HL-60 (cell line): ENCODE data around the gene ITGAE.

Source experiments
- DNase-seq, 2 experiments: peaks; one replicate each; pipeline ENCODE4 v3.0.0-alpha.2; 2010 to 2020; ENCODE audit warnings: low read depth in 1 of 2, low spot score in 1 of 2
- H3K27ac ChIP-seq: fragments of 250-450 bp; sonication (Bioruptor Pico); replicated peaks from 2 replicates; pipeline ENCODE4 v1.5.1; 2020; ENCODE audit warnings: mild to moderate bottlenecking, moderate library complexity
- H3K27me3 ChIP-seq: fragments of 250-450 bp; sonication (Bioruptor Pico); 2 replicates; pipeline ENCODE4 v1.5.1; 2021; ENCODE audit warnings: mild to moderate bottlenecking, moderate library complexity; ENCODE audit not compliant: insufficient read depth, poor library complexity, severe bottlenecking
- H3K4me3 ChIP-seq: replicated peaks from 2 replicates; pipeline ENCODE4 v1.5.1; 2011; ENCODE audit warnings: mild to moderate bottlenecking, control low read depth, low read length; ENCODE audit not compliant: insufficient read depth
- CTCF ChIP-seq: IDR thresholded peaks from one replicate; pipeline ENCODE4 v1.5.1; 2011; ENCODE audit warnings: low read length, control low read depth, inconsistent platforms; ENCODE audit not compliant: insufficient read depth
- GABPA ChIP-seq: IDR thresholded peaks from 2 replicates; pipeline ENCODE4 v1.6.1; 2012; ENCODE audit warnings: low read depth
- POLR2AphosphoS5 ChIP-seq: IDR thresholded peaks from 2 replicates; pipeline ENCODE4 v1.6.1; 2012; ENCODE audit warnings: low read depth
- SPI1 ChIP-seq: IDR thresholded peaks from 2 replicates; pipeline ENCODE4 v1.6.1; 2012; ENCODE audit warnings: low read depth, mild to moderate bottlenecking, borderline replicate concordance
- TF ChIP-seq, protein P1 (sequence below): IDR thresholded peaks from 2 replicates; pipeline ENCODE4 v1.6.1; 2012; ENCODE audit warnings: low read depth; ENCODE audit not compliant: insufficient replicate concordance

The ITGAE gene

DNA sequence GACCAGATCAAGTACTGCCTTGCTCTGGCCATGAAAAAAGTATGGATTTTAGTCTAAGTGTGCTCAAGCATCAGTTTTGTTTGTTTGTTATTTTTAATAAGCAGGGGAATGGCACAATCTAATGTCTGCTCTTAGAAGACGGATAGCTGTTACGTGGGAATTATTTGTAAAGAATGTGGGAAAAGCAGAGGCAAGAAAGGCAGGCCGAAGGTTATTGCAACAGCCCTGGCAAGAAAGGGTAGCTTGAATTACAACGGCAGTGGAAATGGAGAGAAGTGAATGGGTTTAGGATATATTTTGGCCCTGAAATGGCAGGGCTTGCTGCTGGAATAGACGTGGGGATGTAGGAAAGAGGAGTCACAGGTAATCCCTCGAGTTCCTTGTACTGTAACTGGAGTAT, 78.3 kb downstream of the ITGAE start:
- no peak for DNase-seq
- no peak overlapping the region for H3K27ac ChIP-seq
- no peaks in the 10 kb centered on the region for H3K27me3 ChIP-seq
- TF ChIP-seq, protein P1, sequence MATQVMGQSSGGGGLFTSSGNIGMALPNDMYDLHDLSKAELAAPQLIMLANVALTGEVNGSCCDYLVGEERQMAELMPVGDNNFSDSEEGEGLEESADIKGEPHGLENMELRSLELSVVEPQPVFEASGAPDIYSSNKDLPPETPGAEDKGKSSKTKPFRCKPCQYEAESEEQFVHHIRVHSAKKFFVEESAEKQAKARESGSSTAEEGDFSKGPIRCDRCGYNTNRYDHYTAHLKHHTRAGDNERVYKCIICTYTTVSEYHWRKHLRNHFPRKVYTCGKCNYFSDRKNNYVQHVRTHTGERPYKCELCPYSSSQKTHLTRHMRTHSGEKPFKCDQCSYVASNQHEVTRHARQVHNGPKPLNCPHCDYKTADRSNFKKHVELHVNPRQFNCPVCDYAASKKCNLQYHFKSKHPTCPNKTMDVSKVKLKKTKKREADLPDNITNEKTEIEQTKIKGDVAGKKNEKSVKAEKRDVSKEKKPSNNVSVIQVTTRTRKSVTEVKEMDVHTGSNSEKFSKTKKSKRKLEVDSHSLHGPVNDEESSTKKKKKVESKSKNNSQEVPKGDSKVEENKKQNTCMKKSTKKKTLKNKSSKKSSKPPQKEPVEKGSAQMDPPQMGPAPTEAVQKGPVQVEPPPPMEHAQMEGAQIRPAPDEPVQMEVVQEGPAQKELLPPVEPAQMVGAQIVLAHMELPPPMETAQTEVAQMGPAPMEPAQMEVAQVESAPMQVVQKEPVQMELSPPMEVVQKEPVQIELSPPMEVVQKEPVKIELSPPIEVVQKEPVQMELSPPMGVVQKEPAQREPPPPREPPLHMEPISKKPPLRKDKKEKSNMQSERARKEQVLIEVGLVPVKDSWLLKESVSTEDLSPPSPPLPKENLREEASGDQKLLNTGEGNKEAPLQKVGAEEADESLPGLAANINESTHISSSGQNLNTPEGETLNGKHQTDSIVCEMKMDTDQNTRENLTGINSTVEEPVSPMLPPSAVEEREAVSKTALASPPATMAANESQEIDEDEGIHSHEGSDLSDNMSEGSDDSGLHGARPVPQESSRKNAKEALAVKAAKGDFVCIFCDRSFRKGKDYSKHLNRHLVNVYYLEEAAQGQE, result no peak
- TF ChIP-seq GABPA (no peak), POLR2AphosphoS5 (no peak), SPI1 (no peak), CTCF (no peak)
- peak overlapping the region; percentile 78 for H3K4me3 ChIP-seq

DNA sequence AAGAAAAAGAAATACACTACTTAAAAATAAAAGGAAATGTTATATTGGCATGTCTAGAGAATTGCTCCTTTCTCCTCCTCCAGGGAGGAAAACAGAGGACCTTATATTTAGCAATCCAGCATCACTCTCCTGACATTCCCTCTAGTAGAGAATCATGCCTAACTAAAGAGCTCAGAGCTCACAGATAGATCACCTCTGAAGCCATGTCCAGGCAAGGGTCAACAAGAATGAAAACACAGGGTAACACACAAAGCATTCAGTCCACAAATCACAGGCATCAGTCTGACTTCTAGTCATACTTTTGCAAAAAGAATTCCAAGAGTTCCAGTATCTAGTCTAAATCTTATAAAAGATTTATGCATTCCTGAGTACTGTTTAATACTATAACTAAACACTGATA, 81.7 kb downstream of the ITGAE start:
- TF ChIP-seq, protein P1, result no peak
- TF ChIP-seq CTCF, result no peak
- TF ChIP-seq SPI1, result no peak
- TF ChIP-seq POLR2AphosphoS5, result no peak
- TF ChIP-seq GABPA, result no peak
- no peak overlapping the region for H3K27ac ChIP-seq
- no peaks in the 10 kb centered on the region for H3K27me3 ChIP-seq
- no peak for DNase-seq
- no peak overlapping the region for H3K4me3 ChIP-seq

DNA sequence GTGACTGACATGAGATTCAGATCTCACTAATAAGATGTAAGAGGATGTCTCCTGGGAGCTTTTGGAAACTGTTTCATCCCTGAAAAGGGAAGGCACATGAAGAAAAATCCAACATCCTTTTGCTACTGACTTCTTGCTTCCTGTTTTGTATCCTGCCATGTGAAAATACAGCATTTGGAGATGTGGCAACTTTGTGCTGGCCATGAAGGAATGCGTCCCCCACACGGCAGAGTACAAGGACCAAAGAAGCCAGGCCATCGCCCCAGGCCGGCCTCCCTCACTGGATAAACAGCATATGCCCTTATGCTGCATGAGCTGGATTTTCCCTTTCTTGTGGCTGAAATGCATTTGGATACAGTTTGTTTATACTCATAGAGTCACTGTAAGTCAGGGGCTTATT, 82.8 kb downstream of the ITGAE start:
- DNase-seq, result no peak
- Histone ChIP-seq H3K4me3 (no peak overlapping the region), H3K27me3 (no peaks in the 10 kb centered on the region), H3K27ac (no peak overlapping the region)
- no peak for TF ChIP-seq GABPA
- TF ChIP-seq SPI1, result no peak
- no peak for TF ChIP-seq POLR2AphosphoS5
- TF ChIP-seq, protein P1, result no peak
- no peak for TF ChIP-seq CTCF
